Measurements from ENCODE around the gene SIK3. TPM values are rescaled to one million over a fixed set of nuclear protein-coding genes. Genes with fewer than 3 reads are reported as not detected.

The SIK3 gene
- total RNA-seq, 1 experiment from 2014 or later = 14.5 TPM

DNA sequence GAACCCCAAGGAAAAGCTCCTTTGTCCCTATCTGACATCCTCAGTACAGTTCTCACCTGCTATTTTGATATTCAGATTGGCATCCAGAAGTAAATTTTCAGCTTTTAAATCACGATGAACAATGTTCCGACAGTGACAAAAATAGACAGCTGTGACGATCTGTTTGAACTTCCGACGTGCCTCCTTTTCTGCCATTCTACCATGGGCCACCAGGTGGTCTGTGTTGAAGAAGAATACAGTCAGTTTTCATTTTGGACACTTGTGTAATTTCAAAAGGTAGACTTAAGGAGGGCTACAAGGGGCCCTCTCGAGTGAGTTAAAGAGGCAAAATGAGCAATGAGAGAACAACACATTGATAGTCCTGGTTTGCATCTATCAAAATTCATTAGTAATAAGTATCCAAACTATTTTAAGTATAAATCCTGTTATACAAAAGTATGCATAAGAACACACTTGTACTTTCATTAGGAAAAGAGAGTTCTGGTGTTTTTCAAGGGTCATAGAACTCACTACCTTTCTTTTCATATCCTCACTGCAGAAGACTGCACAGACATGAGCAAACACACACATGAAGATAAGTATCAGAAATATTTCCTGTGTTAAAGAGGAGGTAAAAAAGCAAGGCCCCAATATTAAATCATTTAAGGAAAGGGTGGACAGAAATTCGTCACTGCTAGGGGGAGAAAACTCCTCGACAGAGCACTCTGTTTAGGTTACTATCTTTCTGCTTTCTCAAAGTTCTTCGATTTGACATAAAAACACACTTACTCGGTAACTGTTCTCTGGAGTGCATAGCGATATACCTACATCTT, 170.9 kb downstream of the SIK3 start:
- H2AFZ ChIP-seq (ENCODE audit: low read length) = no peak overlapping the region
- peaks cover 6% of the 10 kb centered on the region for H3F3A ChIP-seq (ENCODE audit: low read length, unreplicated experiment)
- ATAC-seq = no peak
- POLR2A ChIA-PET (ENCODE audit: unreplicated experiment) = no interaction called here
- no peaks in the 10 kb centered on the region for H3K9me3 ChIP-seq (ENCODE audit: low read length)
- peaks cover 18% of the 10 kb centered on the region for H3K4me1 ChIP-seq (ENCODE audit: insufficient read depth, low read length)
- no peak overlapping the region for H3K4me2 ChIP-seq (ENCODE audit: low read length)
- no peak overlapping the region for H3K27ac ChIP-seq (ENCODE audit: low read length)
- no peak overlapping the region for H3K4me3 ChIP-seq (ENCODE audit: low read length)
- no peaks in the 10 kb centered on the region for H3K9me2 ChIP-seq (replicated peaks; ENCODE audit: low read length)
- DNase-seq = peak; percentile 39
- CTCF ChIA-PET = no interaction called here
- peaks cover 17% of the 10 kb centered on the region for H3K36me3 ChIP-seq (ENCODE audit: low read depth, low read length)
- H3K27me3 ChIP-seq (ENCODE audit: low read length) = no peaks in the 10 kb centered on the region
- BruUV-seq (replicated peaks) = no TSS peak
- no peaks in the 10 kb centered on the region for H3K79me2 ChIP-seq (ENCODE audit: low read length)
- H4K20me1 ChIP-seq (ENCODE audit: low read length) = no peaks in the 10 kb centered on the region
- intact Hi-C loops (cut with micrococcal nuclease) = loop anchor here (2.0 kb wide), 1 partner anchor 179 kb away; no protein-coding TSS in a partner anchor
- no peak overlapping the region for H3K9ac ChIP-seq (ENCODE audit: low read length)
- TF ChIP-seq, protein P1, sequence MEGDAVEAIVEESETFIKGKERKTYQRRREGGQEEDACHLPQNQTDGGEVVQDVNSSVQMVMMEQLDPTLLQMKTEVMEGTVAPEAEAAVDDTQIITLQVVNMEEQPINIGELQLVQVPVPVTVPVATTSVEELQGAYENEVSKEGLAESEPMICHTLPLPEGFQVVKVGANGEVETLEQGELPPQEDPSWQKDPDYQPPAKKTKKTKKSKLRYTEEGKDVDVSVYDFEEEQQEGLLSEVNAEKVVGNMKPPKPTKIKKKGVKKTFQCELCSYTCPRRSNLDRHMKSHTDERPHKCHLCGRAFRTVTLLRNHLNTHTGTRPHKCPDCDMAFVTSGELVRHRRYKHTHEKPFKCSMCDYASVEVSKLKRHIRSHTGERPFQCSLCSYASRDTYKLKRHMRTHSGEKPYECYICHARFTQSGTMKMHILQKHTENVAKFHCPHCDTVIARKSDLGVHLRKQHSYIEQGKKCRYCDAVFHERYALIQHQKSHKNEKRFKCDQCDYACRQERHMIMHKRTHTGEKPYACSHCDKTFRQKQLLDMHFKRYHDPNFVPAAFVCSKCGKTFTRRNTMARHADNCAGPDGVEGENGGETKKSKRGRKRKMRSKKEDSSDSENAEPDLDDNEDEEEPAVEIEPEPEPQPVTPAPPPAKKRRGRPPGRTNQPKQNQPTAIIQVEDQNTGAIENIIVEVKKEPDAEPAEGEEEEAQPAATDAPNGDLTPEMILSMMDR (conservative IDR thresholded peaks at IDR 0.05; ENCODE audit: low read depth, low read length) = peak; percentile 66
- TF ChIP-seq EZH2 (IDR thresholded peaks at IDR 0.05; ENCODE audit: low read length, unreplicated experiment) (no peak), EZH2phosphoT487 (IDR thresholded peaks at IDR 0.05; ENCODE audit: borderline replicate concordance, low read length) (no peak)

- Histone ChIP-seq H2AFZ (ENCODE audit: low read length) (no peak overlapping the region), H3K4me3 (ENCODE audit: low read length) (no peak overlapping the region), H3K9ac (ENCODE audit: low read length) (no peak overlapping the region), H3K4me2 (ENCODE audit: low read length) (no peak overlapping the region), H3K9me2 (replicated peaks; ENCODE audit: low read length) (no peaks in the 10 kb centered on the region), H3F3A (ENCODE audit: low read length, unreplicated experiment) (no peaks in the 10 kb centered on the region), H4K20me1 (ENCODE audit: low read length) (no peaks in the 10 kb centered on the region; the same call in 1 of the 2 replicates), H3K4me1 (ENCODE audit: insufficient read depth, low read length) (no peaks in the 10 kb centered on the region), H3K36me3 (ENCODE audit: low read depth, low read length) (peaks cover 20% of the 10 kb centered on the region), H3K9me3 (ENCODE audit: low read length) (no peaks in the 10 kb centered on the region), H3K27ac (ENCODE audit: low read length) (no peak overlapping the region), H3K27me3 (ENCODE audit: low read length) (no peaks in the 10 kb centered on the region), H3K79me2 (ENCODE audit: low read length) (no peaks in the 10 kb centered on the region)
- no peak for TF ChIP-seq EZH2phosphoT487 (IDR thresholded peaks at IDR 0.05; ENCODE audit: borderline replicate concordance, low read length)
- TF ChIP-seq EZH2 (IDR thresholded peaks at IDR 0.05; ENCODE audit: low read length, unreplicated experiment) = no peak
- TF ChIP-seq, protein P1 (conservative IDR thresholded peaks at IDR 0.05; ENCODE audit: low read depth, low read length) = no peak
- ATAC-seq (no peak), DNase-seq (no peak)
- ChIA-PET CTCF (no interaction called here), POLR2A (ENCODE audit: unreplicated experiment) (no interaction called here)
- intact Hi-C loops (cut with micrococcal nuclease) = no loop called here
- no TSS peak for BruUV-seq (replicated peaks)
Measured at GRCh38 chr11:116925050-116925449, 173.2 kb downstream of the SIK3 start.
